Psoas muscle (tissue), 8 donors: ENCODE measurements around the gene CCL27. TPM values are rescaled to one million over a fixed set of nuclear protein-coding genes. Genes with fewer than 3 reads are reported as not detected.
A peak's percentile ranks its signal among the peaks of the same experiment; 100 is the strongest.

ENCODE experiments used
- ATAC-seq, 4 donors: fragments of 200-7000 bp; cut with Tn5 transposase; one replicate each; pipeline ENCODE4 v1.9.1; 2020; ENCODE audit warnings: moderate library complexity in 3 of 4, mild to moderate bottlenecking in 2 of 4
- DNase-seq, 2 donors: peaks; one replicate each; pipeline ENCODE4 v3.0.0-alpha.2; 2020
- H3K27ac ChIP-seq: fragments of 200-600 bp; one replicate; pipeline ENCODE4 v1.8.0; 2022
- H3K27me3 ChIP-seq, 3 donors: fragments of 200-600 bp in 1 of 3; one replicate each; pipeline versions ENCODE4 v1.6.1 to v1.8.0; 2013 to 2022; ENCODE audit warnings: low read length in 2 of 3, mild to moderate bottlenecking in 2 of 3, moderate library complexity in 1 of 3; ENCODE audit not compliant: insufficient read depth in 3 of 3
- H3K36me3 ChIP-seq, 2 donors: fragments of 200-600 bp in 1 of 2; one replicate each; pipeline versions ENCODE4 v1.6.1 to v1.8.0; 2013 to 2022; ENCODE audit warnings: low read depth in 1 of 2, mild to moderate bottlenecking in 1 of 2, moderate library complexity in 1 of 2; ENCODE audit not compliant: insufficient read depth in 1 of 2
- H3K4me1 ChIP-seq: fragments of 200-600 bp; one replicate; pipeline ENCODE4 v1.8.0; 2022
- H3K4me3 ChIP-seq: fragments of 200-600 bp; one replicate; pipeline ENCODE4 v1.8.0; 2022; ENCODE audit warnings: mild to moderate bottlenecking
- H3K9me3 ChIP-seq: fragments of 200-600 bp; one replicate; pipeline ENCODE4 v1.8.0; 2022
- WGBS, 3 donors: extraction: QIAGEN DNeasy Blood & Tissue Kit; methylation state at CpG; one replicate each; pipeline versions ENCODE4 v1.1.6 to v1.1.7; 2013; 5-methylcytosine and 5-hydroxymethylcytosine counted together
- intact Hi-C, 2 donors: fragments of 100-400 bp; cut with DNase I; formaldehyde crosslinking; loops; one replicate each; pipeline versions ENCODE4 v1.11.0 to v1.14.2; 2022
- polyA plus RNA-seq, 3 donors: library from polyadenylated mRNA; stranded (reverse); fragments of 200-250 nt; gene quantifications; one replicate each; pipeline ENCODE4 v1.2.3, GENCODE V29; 2013
- total RNA-seq, 4 donors: library from RNA; stranded (reverse); fragmentation: NEBNext Ultra II Directional in 2 of 4; extraction: Animal tissue kit (Norgen Biotek cat#: 25700) in 2 of 4; gene quantifications; one replicate each; pipeline versions ENCODE4 v1.2.1 to v1.2.4, GENCODE V29; 2021 to 2023
- TF ChIP-seq, protein P1 (sequence below): fragments of 200-600 bp; IDR thresholded peaks from one replicate; pipeline ENCODE4 v1.8.0; 2022; ENCODE audit warnings: antibody characterized with exemption
- donor health status: healthy with polysubstance abuse.
- donor health status: DM: no; HTN: no; CAD: no; lungs with moderate emphysema.
- donor health status: Bipolar disorder and iron deficiency.
- donor health status: healthy.
- donor health status: DM: yes; HTN: yes; CAD: no.
- donor health status: DM: no; HTN: no; CAD: no.
- donor health status: DM: no; HTN: no; CAD: no.
- donor health status: DM: yes; HTN: yes; CAD: no.

The CCL27 gene
- total and polyA plus RNA-seq, 7 donors, result 0.14 to 0.50 (median 0.25) TPM; not detected in 2

DNA sequence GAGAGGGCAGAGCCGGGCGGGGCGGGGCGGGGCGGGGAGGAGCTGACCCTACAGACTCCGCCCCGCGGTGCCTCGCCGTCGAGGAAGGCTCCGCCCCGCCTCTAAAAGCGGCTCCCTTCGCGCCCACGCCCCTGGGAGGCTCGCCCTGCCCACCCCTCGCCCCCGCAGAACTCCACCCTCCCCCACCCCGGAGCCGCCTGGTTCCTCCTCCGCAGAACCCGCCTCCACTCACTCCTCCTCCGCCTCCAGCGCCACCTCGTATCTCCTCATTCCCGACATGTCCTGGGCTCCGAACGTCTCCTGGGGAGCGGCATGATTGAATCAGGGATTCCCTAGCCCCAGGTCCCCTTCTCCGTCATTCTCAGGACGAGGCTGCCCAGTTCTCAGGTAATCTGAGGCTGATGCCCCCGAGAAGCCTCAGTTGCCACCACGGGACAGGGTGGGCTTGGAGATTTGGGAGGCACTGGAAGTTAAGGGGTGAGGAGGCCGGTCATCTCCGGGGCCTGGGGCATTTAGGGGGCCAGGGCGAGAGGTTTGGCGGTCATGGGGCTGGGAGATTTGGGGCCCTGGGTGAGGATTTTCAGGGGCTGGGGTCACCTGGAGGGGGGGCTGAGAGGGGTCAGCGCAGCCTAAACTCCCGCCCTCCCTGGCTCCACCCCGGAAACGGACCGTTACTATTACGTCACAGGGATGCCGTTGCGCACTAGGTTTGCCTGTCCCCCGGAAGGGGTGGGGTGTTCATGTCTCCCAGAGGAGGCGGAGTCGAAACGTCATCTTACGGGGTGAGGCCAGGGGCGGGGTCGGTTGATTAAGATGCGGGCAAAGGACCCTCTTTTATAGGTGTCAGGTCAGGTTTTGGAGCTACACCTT lies 3.2 kb upstream of the CCL27 start:
- no peaks in the 10 kb centered on the region for H3K9me3 ChIP-seq
- intact Hi-C loops, result no loop called here

DNA sequence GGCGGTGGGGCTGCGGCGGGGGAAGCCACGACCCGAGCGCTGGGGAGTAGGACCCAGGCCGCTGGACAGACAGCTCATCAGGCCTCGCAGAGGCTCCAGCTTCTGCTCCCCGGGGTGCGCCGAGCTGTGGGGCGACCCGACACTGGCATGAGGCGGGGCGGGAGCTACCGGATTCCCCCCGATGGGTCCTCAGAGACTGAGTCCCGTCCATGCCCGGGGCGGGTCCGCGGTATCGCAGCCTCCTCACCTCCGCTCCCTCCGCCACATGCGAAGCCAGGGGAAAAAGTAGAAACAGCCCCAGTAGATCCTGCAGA lies 2.6 kb upstream of the CCL27 start:
- Histone ChIP-seq H3K36me3 (peaks cover 0 to 25% of the 10 kb centered on the region in 2 donors), H3K27ac (peak overlapping the region; percentile 94), H3K9me3 (no peaks in the 10 kb centered on the region), H3K4me1 (peaks cover 8% of the 10 kb centered on the region), H3K4me3 (peak overlapping the region; percentile 82), H3K27me3 (no peaks in the 10 kb centered on the region)
- TF ChIP-seq, protein P1, sequence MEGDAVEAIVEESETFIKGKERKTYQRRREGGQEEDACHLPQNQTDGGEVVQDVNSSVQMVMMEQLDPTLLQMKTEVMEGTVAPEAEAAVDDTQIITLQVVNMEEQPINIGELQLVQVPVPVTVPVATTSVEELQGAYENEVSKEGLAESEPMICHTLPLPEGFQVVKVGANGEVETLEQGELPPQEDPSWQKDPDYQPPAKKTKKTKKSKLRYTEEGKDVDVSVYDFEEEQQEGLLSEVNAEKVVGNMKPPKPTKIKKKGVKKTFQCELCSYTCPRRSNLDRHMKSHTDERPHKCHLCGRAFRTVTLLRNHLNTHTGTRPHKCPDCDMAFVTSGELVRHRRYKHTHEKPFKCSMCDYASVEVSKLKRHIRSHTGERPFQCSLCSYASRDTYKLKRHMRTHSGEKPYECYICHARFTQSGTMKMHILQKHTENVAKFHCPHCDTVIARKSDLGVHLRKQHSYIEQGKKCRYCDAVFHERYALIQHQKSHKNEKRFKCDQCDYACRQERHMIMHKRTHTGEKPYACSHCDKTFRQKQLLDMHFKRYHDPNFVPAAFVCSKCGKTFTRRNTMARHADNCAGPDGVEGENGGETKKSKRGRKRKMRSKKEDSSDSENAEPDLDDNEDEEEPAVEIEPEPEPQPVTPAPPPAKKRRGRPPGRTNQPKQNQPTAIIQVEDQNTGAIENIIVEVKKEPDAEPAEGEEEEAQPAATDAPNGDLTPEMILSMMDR, result no peak
- WGBS, 3 donors, result 1 to 6% (median 3%) methylated on average over 21 to 26 of the region's 26 CpGs
- ATAC-seq (peak in 2 of 4 donors; percentile 4 to 23), DNase-seq (no peak)
- intact Hi-C loops, result no loop called here

More for the DNA sequence above, 3.2 kb upstream of the CCL27 start:
- H3K4me3 ChIP-seq, result peak overlapping the region; percentile 82
- peak overlapping the region; percentile 94 for H3K27ac ChIP-seq
- DNase-seq (peak; percentile 93 to 97), ATAC-seq (peak; percentile 88 to 92 (median 90))
- no peaks in the 10 kb centered on the region for H3K27me3 ChIP-seq
- H3K36me3 ChIP-seq, result peaks cover 0 to 19% of the 10 kb centered on the region in 2 donors
- TF ChIP-seq, protein P1, result no peak
- 2 to 3% (median 3%) methylated on average over 37 to 55 of the region's 55 CpGs for WGBS, 3 donors
- H3K4me1 ChIP-seq, result peaks cover 8% of the 10 kb centered on the region

DNA sequence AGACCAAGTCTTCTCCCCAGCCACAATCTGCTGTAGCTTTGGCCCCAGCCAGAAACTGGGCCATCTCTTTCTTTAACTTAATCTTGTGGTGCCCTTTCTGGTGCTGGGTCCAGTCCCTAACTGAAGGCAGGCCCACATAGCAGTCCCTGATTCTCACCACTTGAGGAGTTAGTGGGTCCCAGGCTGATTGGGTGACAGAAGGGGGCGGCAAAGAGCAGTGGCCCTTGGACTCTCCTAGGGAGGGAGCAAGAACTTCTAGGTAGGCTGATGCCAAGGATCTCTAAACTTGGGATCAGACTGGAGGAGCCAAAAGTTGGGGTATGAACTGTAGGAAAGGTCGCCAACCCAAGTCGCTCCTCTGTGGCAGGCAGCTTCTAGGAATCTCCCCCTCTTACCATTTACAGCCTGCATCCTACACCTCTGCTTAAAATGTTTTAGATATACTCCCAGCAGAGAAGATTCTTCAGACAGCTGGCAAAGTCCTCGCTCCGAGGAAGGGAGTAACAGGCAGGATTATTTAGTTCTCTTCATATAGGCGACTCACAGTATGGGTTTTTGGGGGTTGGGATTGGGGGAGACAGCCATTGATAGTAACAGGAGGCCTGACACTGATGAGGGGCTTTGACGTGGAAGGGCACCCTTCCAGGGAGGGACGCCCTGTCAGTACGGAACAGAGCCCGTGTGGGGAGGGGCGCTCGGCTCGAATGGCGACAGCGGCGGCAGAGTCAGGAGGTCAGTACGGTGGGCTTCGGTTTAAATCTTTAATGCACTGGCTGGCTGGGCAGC lies 2.0 kb upstream of the CCL27 start:
- peaks cover 0 to 28% of the 10 kb centered on the region in 2 donors for H3K36me3 ChIP-seq
- no peaks in the 10 kb centered on the region for H3K27me3 ChIP-seq
- intact Hi-C loops, result no loop called here
- peak; percentile 81 to 87 for DNase-seq
- peak overlapping the region; percentile 94 for H3K27ac ChIP-seq
- peaks cover 8% of the 10 kb centered on the region for H3K4me1 ChIP-seq
- TF ChIP-seq, protein P1, result peak; percentile 67
- H3K9me3 ChIP-seq, result no peaks in the 10 kb centered on the region
- 13 to 22% (median 15%) methylated on average over 18 of the region's 18 CpGs for WGBS, 3 donors
- peak overlapping the region; percentile 82 for H3K4me3 ChIP-seq
- peak; percentile 56 to 71 (median 64) for ATAC-seq

DNA sequence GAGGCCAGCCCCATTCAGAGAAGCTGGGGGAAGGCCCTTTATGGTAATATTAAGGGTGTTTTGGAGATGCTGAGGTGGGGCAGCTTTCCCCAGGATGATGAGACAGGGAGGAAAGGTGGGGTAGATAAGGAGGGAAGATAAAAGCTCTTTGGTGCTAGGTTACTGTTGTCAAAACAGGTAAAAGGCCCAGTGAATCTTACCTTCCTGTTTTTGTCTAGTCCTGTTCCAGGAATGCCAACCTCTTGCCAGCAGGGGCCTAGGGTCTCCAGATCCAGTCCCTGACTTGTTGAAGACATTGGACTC lies 797 bp upstream of the CCL27 start:
- peaks cover 0 to 23% of the 10 kb centered on the region in 2 donors for H3K36me3 ChIP-seq
- no peak overlapping the region for H3K27ac ChIP-seq
- no peaks in the 10 kb centered on the region for H3K27me3 ChIP-seq
- H3K9me3 ChIP-seq, result no peaks in the 10 kb centered on the region
- H3K4me3 ChIP-seq, result no peak overlapping the region
- no peak for ATAC-seq
- peaks cover 8% of the 10 kb centered on the region for H3K4me1 ChIP-seq
- TF ChIP-seq, protein P1, result no peak
- no peak for DNase-seq
- intact Hi-C loops, result loop anchor here in 1 of 2 donors (2.0 kb wide), 1 partner anchor 40 kb away; no protein-coding TSS in a partner anchor
